IMR-90 (cell line): ENCODE measurements around the gene PRELP. TPM values are rescaled to one million over a fixed set of nuclear protein-coding genes. Genes with fewer than 3 reads are reported as not detected.

Source experiments
- ATAC-seq: fragments of 200-7000 bp; cut with Tn5 transposase; 2 replicates; pipeline ENCODE4 v1.9.1; 2020; ENCODE audit warnings: low read depth, mild to moderate bottlenecking, moderate library complexity
- BruUV-seq: library from RNA; stranded (reverse); fragments of 400-500 nt; replicated peaks from 2 replicates; lab custom pipeline; 2021; lab: Mats Ljungman, UMichigan
- CTCF ChIA-PET: fragments of 300-600 bp; formaldehyde crosslinking; extraction: SDS; loops from one replicate; lab custom pipeline; 2021; ENCODE audit warnings: antibody characterized with exemption; lab: Yijun Ruan, JAX
- POLR2A ChIA-PET: fragments of 300-600 bp; sonication (Branson Sonifier 250); formaldehyde crosslinking; loops from one replicate; lab custom pipeline; 2022; ENCODE audit warnings: antibody characterized with exemption; ENCODE audit not compliant: unreplicated experiment; lab: Charles Lee
- DNase-seq: peaks from one replicate; pipeline ENCODE4 v3.0.0; 2013
- H2AFZ ChIP-seq: replicated peaks from 2 replicates; pipeline ENCODE3; 2013; ENCODE audit warnings: low read length, mild to moderate bottlenecking; ENCODE audit not compliant: poor library complexity
- H2AK5ac ChIP-seq: 2 replicates; pipeline ENCODE4 v1.6.1; 2013; ENCODE audit warnings: low read depth, low read length, inconsistent platforms
- H2AK9ac ChIP-seq: replicated peaks from 2 replicates; pipeline ENCODE3; 2013; ENCODE audit warnings: mild to moderate bottlenecking, low read depth, low read length, moderate library complexity; ENCODE audit not compliant: poor library complexity
- H2BK120ac ChIP-seq: 2 replicates; pipeline ENCODE4 v1.6.1; 2013; ENCODE audit warnings: low read depth, low read length, inconsistent platforms
- H2BK15ac ChIP-seq: 3 replicates; pipeline ENCODE4 v1.6.1; 2013; ENCODE audit warnings: low read depth, low read length, inconsistent platforms
- H2BK20ac ChIP-seq: 2 replicates; pipeline ENCODE4 v1.6.1; 2013; ENCODE audit warnings: low read depth, mild to moderate bottlenecking, inconsistent platforms, low read length, moderate library complexity
- H2BK5ac ChIP-seq: 2 replicates; pipeline ENCODE4 v1.6.1; 2013; ENCODE audit warnings: mild to moderate bottlenecking, low read depth, low read length, inconsistent platforms; ENCODE audit not compliant: poor library complexity, severe bottlenecking
- H3K14ac ChIP-seq: replicated peaks from 2 replicates; pipeline ENCODE4 v1.6.1; 2013; ENCODE audit warnings: low read depth, low read length, inconsistent platforms
- H3K18ac ChIP-seq: 2 replicates; pipeline ENCODE4 v1.6.1; 2013; ENCODE audit warnings: low read depth, low read length, control low read depth
- H3K23ac ChIP-seq: 2 replicates; pipeline ENCODE4 v1.6.1; 2013; ENCODE audit warnings: low read depth, low read length, inconsistent platforms
- H3K27ac ChIP-seq: 2 replicates; pipeline ENCODE4 v1.5.1; 2013; ENCODE audit warnings: mild to moderate bottlenecking, control low read depth, low read length; ENCODE audit not compliant: insufficient read depth
- H3K27me3 ChIP-seq: 2 replicates; pipeline ENCODE4 v1.6.1; 2013; ENCODE audit warnings: low read length; ENCODE audit not compliant: control insufficient read depth, insufficient read depth
- H3K36me3 ChIP-seq: 2 replicates; pipeline ENCODE4 v1.6.1; 2013; ENCODE audit warnings: low read length, mixed read lengths; ENCODE audit not compliant: control insufficient read depth, insufficient read depth
- H3K4ac ChIP-seq: 2 replicates; pipeline ENCODE4 v1.6.1; 2013; ENCODE audit warnings: low read depth, low read length, inconsistent platforms
- H3K4me1 ChIP-seq: 2 replicates; pipeline ENCODE4 v1.6.1; 2013; ENCODE audit warnings: low read length, mixed read lengths; ENCODE audit not compliant: control insufficient read depth, insufficient read depth
- H3K4me2 ChIP-seq: 2 replicates; pipeline ENCODE4 v1.6.1; 2013; ENCODE audit warnings: low read depth, mild to moderate bottlenecking, control low read depth, low read length, moderate library complexity
- H3K4me3 ChIP-seq: 2 replicates; pipeline ENCODE4 v1.5.1; 2013; ENCODE audit warnings: low read depth, mild to moderate bottlenecking, control low read depth, low read length, moderate library complexity; ENCODE audit not compliant: insufficient read depth
- H3K56ac ChIP-seq: 2 replicates; pipeline ENCODE4 v1.6.1; 2013; ENCODE audit warnings: low read length, inconsistent platforms; ENCODE audit not compliant: insufficient read depth; ENCODE audit errors: extremely low read depth
- H3K79me1 ChIP-seq, 2 experiments: 2 replicates each; pipeline ENCODE4 v1.6.1; 2013; ENCODE audit warnings: low read length in 2 of 2, inconsistent platforms in 1 of 2, low read depth in 1 of 2
- H3K9ac ChIP-seq: 2 replicates; pipeline ENCODE4 v1.6.1; 2013; ENCODE audit warnings: low read depth, low read length, control low read depth
- H3K9me1 ChIP-seq: 2 replicates; pipeline ENCODE4 v1.6.1; 2013; ENCODE audit warnings: low read length, inconsistent platforms; ENCODE audit not compliant: insufficient read depth
- H3K9me3 ChIP-seq: 2 replicates; pipeline ENCODE4 v1.6.1; 2013; ENCODE audit warnings: low read length; ENCODE audit not compliant: control insufficient read depth, insufficient read depth
- H4K20me1 ChIP-seq: 2 replicates; pipeline ENCODE4 v1.6.1; 2013; ENCODE audit warnings: low read length, inconsistent platforms; ENCODE audit not compliant: insufficient read depth
- H4K5ac ChIP-seq: 2 replicates; pipeline ENCODE4 v1.6.1; 2013; ENCODE audit warnings: mild to moderate bottlenecking, low read depth, low read length, control low read depth
- H4K8ac ChIP-seq, 2 experiments: 2 replicates each; pipeline ENCODE4 v1.6.1; 2013; ENCODE audit warnings: low read depth in 2 of 2, low read length in 2 of 2, control low read depth in 1 of 2, inconsistent platforms in 1 of 2
- H4K91ac ChIP-seq: 2 replicates; pipeline ENCODE4 v1.6.1; 2013; ENCODE audit warnings: low read depth, low read length, inconsistent platforms; ENCODE audit not compliant: insufficient read depth
- BHLHE40 ChIP-seq: fragments of 150-350 bp; IDR thresholded peaks from 2 replicates; pipeline ENCODE4 v1.6.1; 2016; ENCODE audit warnings: mild to moderate bottlenecking, low read depth, low read length
- CEBPB ChIP-seq: IDR thresholded peaks from 2 replicates; pipeline ENCODE4 v1.6.1; 2012; ENCODE audit warnings: low read depth, low read length, improper control_type of control experiment
- CHD1 ChIP-seq: IDR thresholded peaks from 2 replicates; pipeline ENCODE4 v1.6.1; 2012; ENCODE audit warnings: low read depth, low read length, improper control_type of control experiment
- ELK1 ChIP-seq: fragments of 150-350 bp; IDR thresholded peaks from 2 replicates; pipeline ENCODE4 v1.6.1; 2016; ENCODE audit warnings: low read depth, mild to moderate bottlenecking, low read length, moderate library complexity, borderline replicate concordance
- FOS ChIP-seq: fragments of 150-350 bp; IDR thresholded peaks from 2 replicates; pipeline ENCODE4 v1.6.1; 2016; ENCODE audit warnings: low read depth, low read length
- MAFK ChIP-seq: IDR thresholded peaks from 2 replicates; pipeline ENCODE4 v1.6.1; 2012; ENCODE audit warnings: low read depth, low read length, improper control_type of control experiment
- MAZ ChIP-seq: IDR thresholded peaks from 2 replicates; pipeline ENCODE4 v1.6.1; 2012; ENCODE audit warnings: low read depth, mild to moderate bottlenecking, low read length, improper control_type of control experiment, moderate library complexity, borderline replicate concordance
- NFE2L2 ChIP-seq: fragments of 150-350 bp; IDR thresholded peaks from 2 replicates; pipeline ENCODE4 v1.6.1; 2016; ENCODE audit warnings: low read depth, mild to moderate bottlenecking, low read length
- POLR2A ChIP-seq: IDR thresholded peaks from 2 replicates; pipeline ENCODE4 v1.6.1; 2012; ENCODE audit warnings: mild to moderate bottlenecking, low read depth, low read length
- RCOR1 ChIP-seq: IDR thresholded peaks from 2 replicates; pipeline ENCODE4 v1.6.1; 2012; ENCODE audit warnings: mild to moderate bottlenecking, low read length, improper control_type of control experiment; ENCODE audit not compliant: insufficient replicate concordance
- RFX5 ChIP-seq: IDR thresholded peaks from 2 replicates; pipeline ENCODE4 v1.8.0; 2012; ENCODE audit warnings: low read depth, mild to moderate bottlenecking, low read length, moderate library complexity
- SMC3 ChIP-seq: fragments of 150-350 bp; IDR thresholded peaks from 2 replicates; pipeline ENCODE4 v1.6.1; 2016; ENCODE audit warnings: low read depth, mild to moderate bottlenecking, antibody characterized with exemption, low read length, moderate library complexity
- USF2 ChIP-seq: fragments of 150-350 bp; IDR thresholded peaks from 2 replicates; pipeline ENCODE4 v1.6.1; 2017; ENCODE audit warnings: mild to moderate bottlenecking, antibody characterized with exemption, low read length, low read depth
- WGBS, 2 experiments: methylation state at CpG; one replicate each; pipeline versions ENCODE4 v1.1.5 to v1.1.7; 2013; ENCODE audit warnings: missing lambda C conversion rate in 2 of 2; ENCODE audit not compliant: insufficient read length in 1 of 2; ENCODE audit errors: extremely low coverage in 2 of 2; 5-methylcytosine and 5-hydroxymethylcytosine counted together
- dilution Hi-C: fragments of 300-500 bp; cut with HindIII; formaldehyde crosslinking; loops from one replicate; pipeline ENCODE4 v1.14.3; 2018; ENCODE audit warnings: low sequenced_read_pairs; ENCODE audit not compliant: unreplicated experiment
- in situ Hi-C: fragments of 300-500 bp; cut with MboI; formaldehyde crosslinking; loops from 3 replicates; pipeline ENCODE4 v1.14.3; 2019; ENCODE audit warnings: low sequenced_read_pairs, inconsistent platforms, mixed read lengths
- intact Hi-C: fragments of 100-400 bp; cut with micrococcal nuclease; formaldehyde crosslinking; loops from 2 replicates; pipeline ENCODE4 v1.10.0; 2022
- polyA plus RNA-seq, 3 experiments: library from polyadenylated mRNA; depleted of rRNA; stranded (reverse); fragments of >200 nt; gene quantifications; 2 replicates each; pipeline ENCODE4 v1.2.3, GENCODE V29; 2012; ENCODE audit warnings: low replicate concordance in 1 of 3
- total RNA-seq: library from RNA; depleted of rRNA; stranded (reverse); fragments of >200 nt; gene quantifications from 2 replicates; pipeline ENCODE4 v1.2.3, GENCODE V29; 2012
- TF ChIP-seq, protein P1 (sequence below): conservative IDR thresholded peaks from 2 replicates; pipeline ENCODE4 v1.5.1; 2012; ENCODE audit warnings: mild to moderate bottlenecking, low read depth, low read length, improper control_type of control experiment

PRELP gene
- total and polyA plus RNA-seq, 2 of the 4 experiments (the other 2 are of a cell fraction) = 0.56 TPM; not detected in 1

DNA sequence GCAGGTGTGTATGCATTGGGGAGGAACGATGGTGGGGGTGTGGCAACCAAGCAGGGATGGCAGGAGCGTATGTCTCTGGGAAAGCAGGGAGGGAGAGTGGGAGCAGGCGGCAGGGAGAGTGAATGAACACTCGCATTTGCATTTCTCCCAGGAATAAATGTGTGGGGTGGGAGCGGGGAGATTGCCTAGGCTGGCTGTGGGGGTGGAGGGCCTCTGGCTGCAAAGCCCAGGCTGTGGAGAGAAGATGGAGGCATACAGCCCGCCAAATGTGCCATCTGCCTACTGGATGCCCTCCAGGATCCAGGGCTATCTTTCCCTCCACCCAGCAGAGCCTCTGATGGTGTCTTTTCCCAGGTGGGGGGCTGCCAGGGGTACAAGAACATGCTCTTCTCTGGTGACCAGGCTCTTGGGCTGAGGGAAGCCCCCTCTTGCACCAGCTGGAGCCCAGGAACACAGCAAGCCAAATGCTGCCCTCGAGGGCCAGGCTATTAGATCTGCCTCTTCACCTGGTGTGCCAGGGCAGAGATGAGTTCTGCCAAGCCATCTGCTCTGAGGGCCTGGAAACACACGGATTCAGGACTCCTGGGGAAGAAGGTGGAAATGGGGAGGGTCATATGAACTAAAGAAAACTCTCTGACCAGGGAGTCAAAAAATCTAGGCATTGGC is 16.6 kb downstream of the PRELP start:
- no peak for TF ChIP-seq BHLHE40
- TF ChIP-seq CHD1 = no peak
- no peak for TF ChIP-seq RCOR1
- TF ChIP-seq SMC3 = no peak
- no peak for TF ChIP-seq RFX5
- no peak for TF ChIP-seq ELK1
- no peak for TF ChIP-seq MAFK
- no peak for TF ChIP-seq POLR2A
- TF ChIP-seq, protein P1, sequence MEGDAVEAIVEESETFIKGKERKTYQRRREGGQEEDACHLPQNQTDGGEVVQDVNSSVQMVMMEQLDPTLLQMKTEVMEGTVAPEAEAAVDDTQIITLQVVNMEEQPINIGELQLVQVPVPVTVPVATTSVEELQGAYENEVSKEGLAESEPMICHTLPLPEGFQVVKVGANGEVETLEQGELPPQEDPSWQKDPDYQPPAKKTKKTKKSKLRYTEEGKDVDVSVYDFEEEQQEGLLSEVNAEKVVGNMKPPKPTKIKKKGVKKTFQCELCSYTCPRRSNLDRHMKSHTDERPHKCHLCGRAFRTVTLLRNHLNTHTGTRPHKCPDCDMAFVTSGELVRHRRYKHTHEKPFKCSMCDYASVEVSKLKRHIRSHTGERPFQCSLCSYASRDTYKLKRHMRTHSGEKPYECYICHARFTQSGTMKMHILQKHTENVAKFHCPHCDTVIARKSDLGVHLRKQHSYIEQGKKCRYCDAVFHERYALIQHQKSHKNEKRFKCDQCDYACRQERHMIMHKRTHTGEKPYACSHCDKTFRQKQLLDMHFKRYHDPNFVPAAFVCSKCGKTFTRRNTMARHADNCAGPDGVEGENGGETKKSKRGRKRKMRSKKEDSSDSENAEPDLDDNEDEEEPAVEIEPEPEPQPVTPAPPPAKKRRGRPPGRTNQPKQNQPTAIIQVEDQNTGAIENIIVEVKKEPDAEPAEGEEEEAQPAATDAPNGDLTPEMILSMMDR = no peak
- no peak for TF ChIP-seq CEBPB
- TF ChIP-seq MAZ = no peak
- no peak for TF ChIP-seq FOS
- no peak for TF ChIP-seq USF2
- no peak for TF ChIP-seq NFE2L2
- CTCF ChIA-PET = no interaction called here
- dilution Hi-C loops = no loop called here

More for the DNA sequence above, 16.6 kb downstream of the PRELP start:
- no peak overlapping the region for H2BK5ac ChIP-seq
- no peak overlapping the region for H4K8ac ChIP-seq
- 60% methylated on average over 4 of the region's 8 CpGs; no CpG with 5 or more reads in 1 of the 2 experiments for WGBS, 2 experiments
- H4K91ac ChIP-seq = no peak overlapping the region
- H3K27ac ChIP-seq = no peak overlapping the region
- in situ Hi-C loops (no loop called here), intact Hi-C loops (no loop called here)
- peaks cover under 1% of the 10 kb centered on the region; the same call in 1 of the 2 replicates for H3K4me1 ChIP-seq
- H2AK9ac ChIP-seq = peak overlapping the region; percentile 25
- H3K23ac ChIP-seq = no peak overlapping the region
- H3K79me1 ChIP-seq = no peaks in the 10 kb centered on the region
- no peak for DNase-seq
- H2BK15ac ChIP-seq = no peak overlapping the region
- no peak overlapping the region for H3K4me3 ChIP-seq
- H4K20me1 ChIP-seq = no peaks in the 10 kb centered on the region
- H2AK5ac ChIP-seq = no peak overlapping the region
- H3K9ac ChIP-seq = no peak overlapping the region
- peaks cover 4% of the 10 kb centered on the region; the same call in 1 of the 2 replicates for H3K9me1 ChIP-seq
- no peak overlapping the region for H3K18ac ChIP-seq
- H3K56ac ChIP-seq = no peak overlapping the region
- H3K4me2 ChIP-seq = no peak overlapping the region
- no TSS peak for BruUV-seq
- no peaks in the 10 kb centered on the region; the same call in 1 of the 2 replicates for H3K27me3 ChIP-seq
- H3K36me3 ChIP-seq = no peaks in the 10 kb centered on the region
- POLR2A ChIA-PET = no interaction called here
- no peak overlapping the region for H2AFZ ChIP-seq
- H2BK20ac ChIP-seq = no peak overlapping the region
- ATAC-seq = no peak
- no peak overlapping the region for H3K4ac ChIP-seq
- H4K5ac ChIP-seq = no peak overlapping the region
- no peak overlapping the region for H3K14ac ChIP-seq
- no peaks in the 10 kb centered on the region for H3K9me3 ChIP-seq
- no peak overlapping the region for H2BK120ac ChIP-seq
